Tibial nerve (tissue), 3 donors: Measurements from ENCODE around the gene FAM98B.

ENCODE experiments used
- POLR2A ChIP-seq, 2 donors: fragments of 450-650 bp; IDR thresholded peaks; one replicate each; pipeline ENCODE4 v1.6.1; 2017; ENCODE audit warnings: antibody characterized with exemption in 2 of 2, mild to moderate bottlenecking in 2 of 2, moderate library complexity in 2 of 2
- TF ChIP-seq, protein P1 (sequence below), 5 experiments: fragments of 200-600 bp in 3 of 5; fragments of 450-650 bp in 2 of 5; sonication (generic) in 3 of 5; IDR thresholded peaks; one replicate each; pipeline ENCODE4 v1.5.1; 2016 to 2019; ENCODE audit warnings: antibody characterized with exemption in 5 of 5, mild to moderate bottlenecking in 3 of 5, moderate library complexity in 2 of 5

DNA sequence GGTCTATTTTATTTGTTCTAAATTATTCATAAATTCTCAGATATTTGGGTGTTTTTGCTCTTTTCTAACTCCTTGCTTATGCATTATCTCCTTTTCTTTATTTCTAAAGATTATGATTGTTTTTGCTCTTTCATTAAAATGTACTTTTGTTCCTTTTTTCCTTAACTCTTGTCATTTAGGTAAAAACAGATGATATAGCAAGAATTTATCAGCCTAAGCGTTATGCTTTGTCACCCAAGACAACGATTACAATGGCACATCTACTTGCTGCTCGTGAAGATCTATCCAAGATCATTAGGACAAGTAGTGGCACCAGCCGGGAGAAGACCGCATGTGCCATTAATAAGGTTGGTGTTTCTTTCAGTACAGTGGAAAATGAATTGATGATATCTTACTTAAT lies 27.2 kb downstream of the FAM98B start:
- TF ChIP-seq, protein P1, sequence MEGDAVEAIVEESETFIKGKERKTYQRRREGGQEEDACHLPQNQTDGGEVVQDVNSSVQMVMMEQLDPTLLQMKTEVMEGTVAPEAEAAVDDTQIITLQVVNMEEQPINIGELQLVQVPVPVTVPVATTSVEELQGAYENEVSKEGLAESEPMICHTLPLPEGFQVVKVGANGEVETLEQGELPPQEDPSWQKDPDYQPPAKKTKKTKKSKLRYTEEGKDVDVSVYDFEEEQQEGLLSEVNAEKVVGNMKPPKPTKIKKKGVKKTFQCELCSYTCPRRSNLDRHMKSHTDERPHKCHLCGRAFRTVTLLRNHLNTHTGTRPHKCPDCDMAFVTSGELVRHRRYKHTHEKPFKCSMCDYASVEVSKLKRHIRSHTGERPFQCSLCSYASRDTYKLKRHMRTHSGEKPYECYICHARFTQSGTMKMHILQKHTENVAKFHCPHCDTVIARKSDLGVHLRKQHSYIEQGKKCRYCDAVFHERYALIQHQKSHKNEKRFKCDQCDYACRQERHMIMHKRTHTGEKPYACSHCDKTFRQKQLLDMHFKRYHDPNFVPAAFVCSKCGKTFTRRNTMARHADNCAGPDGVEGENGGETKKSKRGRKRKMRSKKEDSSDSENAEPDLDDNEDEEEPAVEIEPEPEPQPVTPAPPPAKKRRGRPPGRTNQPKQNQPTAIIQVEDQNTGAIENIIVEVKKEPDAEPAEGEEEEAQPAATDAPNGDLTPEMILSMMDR (IDR thresholded peaks at IDR 0.05) = no peak
- no peak for TF ChIP-seq POLR2A (IDR thresholded peaks at IDR 0.05)
